Cardiac fibroblast (primary cell): ENCODE results near the gene NWD2.

Source experiments
- DNase-seq, 2 donors: peaks; one replicate each; pipeline versions ENCODE4 v3.0.0 to v3.0.0-alpha.2; 2010; ENCODE audit warnings: low read depth in 2 of 2
- H3K4me3 ChIP-seq, 2 donors: replicated peaks in 1 of 2; 1 replicate in 1 of 2; 2 replicates in 1 of 2; pipeline ENCODE4 v1.5.1; 2011; ENCODE audit warnings: low read depth in 2 of 2, low read length in 2 of 2, mild to moderate bottlenecking in 2 of 2, moderate library complexity in 1 of 2
- CTCF ChIP-seq: IDR thresholded peaks from one replicate; pipeline ENCODE4 v1.5.1; 2011; ENCODE audit warnings: low read depth, mild to moderate bottlenecking, low read length, inconsistent platforms

NWD2 gene

GRCh38 chr4:37440501-37440900 is 196.0 kb downstream of the NWD2 start:
- no peak overlapping the region for H3K4me3 ChIP-seq
- DNase-seq = no peak
- TF ChIP-seq CTCF = no peak

- DNase-seq = no peak
- no peak overlapping the region for H3K4me3 ChIP-seq
- no peak for TF ChIP-seq CTCF
Observed at GRCh38 chr4:37441231-37442061, 196.9 kb downstream of the NWD2 start.

- H3K4me3 ChIP-seq = no peak overlapping the region
- no peak for TF ChIP-seq CTCF
Observed at GRCh38 chr4:37442062-37442323, 197.4 kb downstream of the NWD2 start.

GRCh38 chr4:37443137-37443536 is 198.6 kb downstream of the NWD2 start:
- H3K4me3 ChIP-seq = no peak overlapping the region
- DNase-seq = no peak
- no peak for TF ChIP-seq CTCF

More at GRCh38 chr4:37442062-37442323, 197.4 kb downstream of the NWD2 start:
- DNase-seq = no peak

GRCh38 chr4:37445023-37445422 is 200.5 kb downstream of the NWD2 start:
- no peak for TF ChIP-seq CTCF
- no peak overlapping the region for H3K4me3 ChIP-seq
- DNase-seq = no peak

GRCh38 chr4:37446016-37446415 is 201.5 kb downstream of the NWD2 start:
- peak in 1 of 2 donors; percentile 1 for DNase-seq
- no peak overlapping the region for H3K4me3 ChIP-seq
- no peak for TF ChIP-seq CTCF

GRCh38 chr4:37447886-37448285 is 203.3 kb downstream of the NWD2 start:
- no peak for TF ChIP-seq CTCF
- peak in 1 of 2 donors; percentile 3 for DNase-seq

More at GRCh38 chr4:37447886-37448285, 203.3 kb downstream of the NWD2 start:
- no peak overlapping the region for H3K4me3 ChIP-seq
